NCI-H2029 treated with DMSO at 0.1 percent for 48 hours (cell line): ENCODE results near the gene CXCL17.
"Not testable (repeated sequence)": the region's sequence is repeated elsewhere in the genome, so short reads cannot be mapped to it uniquely, and the experiment has no call there.

Experiments used
- DNase-seq: peaks from one replicate; lab custom pipeline; 2025; lab: John Stamatoyannopoulos, UW

Gene CXCL17

GRCh38 chr19:42465827-42466280 lies 23.1 kb upstream of the CXCL17 start:
- DNase-seq: no peak

- no peak for DNase-seq
Measured at GRCh38 chr19:42461700-42462324, 19.1 kb upstream of the CXCL17 start.

GRCh38 chr19:42461231-42461630 lies 18.5 kb upstream of the CXCL17 start:
- not testable (repeated sequence) for DNase-seq

- no peak for DNase-seq
Measured at GRCh38 chr19:42459926-42460325, 17.2 kb upstream of the CXCL17 start.

GRCh38 chr19:42455621-42456081 lies 12.9 kb upstream of the CXCL17 start:
- no peak for DNase-seq

- no peak for DNase-seq
Measured at GRCh38 chr19:42455086-42455485, 12.3 kb upstream of the CXCL17 start.

GRCh38 chr19:42452590-42452989 lies 9.8 kb upstream of the CXCL17 start:
- no peak for DNase-seq

GRCh38 chr19:42450314-42450934 lies 7.7 kb upstream of the CXCL17 start:
- DNase-seq: peak; percentile 76

- not testable (repeated sequence) for DNase-seq
Measured at GRCh38 chr19:42448306-42448705, 5.6 kb upstream of the CXCL17 start.

- DNase-seq: no peak
Measured at GRCh38 chr19:42445948-42446347, 3.2 kb upstream of the CXCL17 start.

- no peak for DNase-seq
Measured at GRCh38 chr19:42443944-42444398, 1.2 kb upstream of the CXCL17 start.

GRCh38 chr19:42441049-42441445 lies 1.7 kb downstream of the CXCL17 start:
- no peak for DNase-seq

GRCh38 chr19:42440357-42441048 lies 2.2 kb downstream of the CXCL17 start:
- no peak for DNase-seq

- DNase-seq: no peak
Measured at GRCh38 chr19:42436006-42436405, 6.7 kb downstream of the CXCL17 start.

- DNase-seq: no peak
Measured at GRCh38 chr19:42435316-42435715, 7.4 kb downstream of the CXCL17 start.

GRCh38 chr19:42433503-42434260 lies 9.1 kb downstream of the CXCL17 start:
- peak; percentile 17 for DNase-seq

GRCh38 chr19:42431486-42431885 lies 11.3 kb downstream of the CXCL17 start:
- no peak for DNase-seq

GRCh38 chr19:42428676-42429075 lies 14.1 kb downstream of the CXCL17 start:
- no peak for DNase-seq

GRCh38 chr19:42427313-42427712 lies 15.4 kb downstream of the CXCL17 start, which contains the start of gene LIPE:
TSS of gene LIPE (minus strand) at chr19:42427388. CDS start at chr19:42427149, 239 bp downstream.
- DNase-seq: no peak

GRCh38 chr19:42426643-42427042 lies 16.1 kb downstream of the CXCL17 start:
- no peak for DNase-seq

GRCh38 chr19:42424712-42425131 lies 18.0 kb downstream of the CXCL17 start:
- DNase-seq: no peak

- DNase-seq: no peak
Measured at GRCh38 chr19:42424345-42424707, 18.4 kb downstream of the CXCL17 start.
